ENCODE results near the gene DAP.
"Not testable (repeated sequence)": the region's sequence is repeated elsewhere in the genome, so short reads cannot be mapped to it uniquely, and the experiment has no call there.

Gene DAP

DNA sequence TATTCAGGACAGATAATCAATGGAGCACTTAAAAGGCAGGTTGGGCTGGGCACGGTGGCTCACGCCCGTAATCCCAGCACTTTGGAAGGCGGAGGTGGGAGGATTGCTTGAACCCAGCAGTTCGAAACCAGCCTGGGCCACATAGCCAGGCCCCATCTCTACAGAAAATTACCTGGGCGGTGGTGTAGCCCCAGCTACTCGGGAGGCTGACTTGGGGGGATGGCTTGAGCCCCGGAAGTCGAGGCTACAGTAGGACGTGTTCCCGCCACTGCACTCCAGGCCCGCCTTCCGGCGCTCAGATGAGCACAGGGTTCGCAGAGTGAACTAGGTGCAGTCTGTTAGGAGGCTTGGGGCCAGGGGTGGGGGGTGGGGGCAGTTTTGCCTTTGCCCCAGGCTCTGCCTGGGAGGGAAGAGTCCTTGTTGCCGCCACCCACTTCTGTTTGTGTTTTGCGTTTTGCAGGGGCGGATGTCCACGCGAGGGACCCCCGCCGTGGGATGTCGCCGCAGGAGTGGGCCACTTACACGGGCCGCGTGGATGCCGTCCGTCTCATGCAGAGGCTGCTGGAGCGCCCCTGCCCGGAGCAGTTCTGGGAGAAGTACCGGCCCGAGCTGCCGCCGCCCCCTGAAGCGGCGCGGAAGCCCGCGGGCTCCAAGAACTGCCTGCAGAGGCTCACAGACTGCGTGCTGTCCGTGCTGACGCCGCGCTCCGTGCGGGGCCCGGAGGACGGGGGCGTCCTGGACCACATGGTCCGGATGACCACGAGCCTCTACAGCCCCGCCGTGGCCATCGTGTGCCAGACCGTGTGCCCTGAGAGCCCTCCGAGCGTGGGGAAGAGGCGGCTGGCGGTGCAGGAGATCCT, 112.0 kb downstream of the DAP start:
- no peak for DNase-seq

DNA sequence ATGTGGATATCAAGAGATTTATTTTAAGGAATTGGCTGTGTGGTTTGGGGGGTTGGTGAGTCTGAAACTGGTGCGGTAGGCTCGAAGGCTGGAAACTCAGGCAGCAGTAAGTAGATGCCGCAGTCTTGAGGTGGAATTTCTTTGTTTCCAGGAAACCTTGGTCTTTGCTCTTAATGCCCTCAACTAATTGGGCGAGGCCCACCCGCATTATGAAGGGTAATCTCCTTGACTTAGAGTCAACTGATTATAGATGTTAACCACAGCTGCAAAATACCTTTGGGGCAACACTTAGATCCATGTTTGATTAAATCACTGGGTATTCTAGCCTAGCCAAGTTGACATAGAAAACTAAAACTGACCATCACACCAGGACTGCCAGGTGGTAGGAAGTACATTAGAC, 113.4 kb downstream of the DAP start:
- no peak for DNase-seq

DNA sequence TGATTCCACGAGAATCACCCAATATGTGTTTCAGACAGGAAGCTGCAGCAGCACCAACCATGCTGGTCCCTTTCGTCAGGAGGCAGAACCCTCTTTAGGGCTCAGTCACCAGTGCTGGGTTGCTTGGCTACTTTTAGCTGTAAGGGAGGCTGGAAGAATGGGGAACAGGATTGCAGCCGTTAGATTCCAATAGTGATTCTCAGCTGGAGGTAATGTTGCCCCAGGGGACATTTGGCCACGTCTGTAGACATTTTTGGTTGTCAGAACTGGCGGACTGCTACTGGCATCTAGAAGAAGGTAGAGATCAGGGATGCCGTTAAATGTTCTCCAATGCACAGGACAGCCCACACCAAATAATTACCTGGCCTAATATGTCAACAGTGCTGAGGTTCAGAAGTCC, 115.4 kb downstream of the DAP start:
- no peak for DNase-seq

DNA sequence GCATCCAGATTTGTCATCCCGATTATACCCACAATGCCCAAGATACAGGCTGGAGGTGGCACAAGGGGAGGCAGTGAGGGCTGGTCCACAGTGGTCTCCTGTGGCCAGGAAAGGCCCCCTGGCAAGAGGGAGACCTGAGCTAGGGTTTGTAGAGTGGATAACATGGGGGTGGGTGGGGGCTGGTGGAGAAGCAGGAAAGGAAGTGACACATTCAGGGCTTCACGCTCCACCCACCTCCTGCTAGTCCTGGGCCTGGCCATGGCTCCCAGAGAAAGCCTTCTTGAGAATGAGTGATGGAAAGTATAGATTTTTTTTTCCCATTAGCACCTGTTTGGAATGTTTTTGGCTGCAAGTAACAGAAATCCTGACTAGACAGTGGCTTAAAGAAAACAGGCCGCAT, 115.9 kb downstream of the DAP start:
- no peak for DNase-seq

- DNase-seq: no peak
These were observed 116.8 kb downstream of the DAP start for GRCh38 chr5:10644192-10644591.

DNA sequence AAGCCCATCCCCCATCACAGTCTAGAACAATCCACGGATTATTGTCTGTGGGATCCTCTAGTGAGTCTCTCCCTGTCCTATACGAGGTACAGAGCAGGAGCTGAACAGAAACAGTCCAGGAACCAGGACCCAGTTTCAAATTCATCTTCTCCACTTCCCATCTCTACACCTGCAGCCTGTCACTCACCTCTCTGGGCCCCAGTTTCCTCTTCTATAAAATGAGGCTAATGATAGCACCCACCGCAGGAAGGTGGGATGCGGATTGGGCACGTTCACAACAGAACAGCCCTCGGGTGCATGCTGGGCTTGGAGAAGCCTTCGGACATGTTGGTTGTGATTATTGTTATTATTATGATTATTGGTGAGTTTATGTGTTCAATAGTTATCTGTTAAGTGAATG, 118.7 kb downstream of the DAP start:
- no peak for DNase-seq

DNA sequence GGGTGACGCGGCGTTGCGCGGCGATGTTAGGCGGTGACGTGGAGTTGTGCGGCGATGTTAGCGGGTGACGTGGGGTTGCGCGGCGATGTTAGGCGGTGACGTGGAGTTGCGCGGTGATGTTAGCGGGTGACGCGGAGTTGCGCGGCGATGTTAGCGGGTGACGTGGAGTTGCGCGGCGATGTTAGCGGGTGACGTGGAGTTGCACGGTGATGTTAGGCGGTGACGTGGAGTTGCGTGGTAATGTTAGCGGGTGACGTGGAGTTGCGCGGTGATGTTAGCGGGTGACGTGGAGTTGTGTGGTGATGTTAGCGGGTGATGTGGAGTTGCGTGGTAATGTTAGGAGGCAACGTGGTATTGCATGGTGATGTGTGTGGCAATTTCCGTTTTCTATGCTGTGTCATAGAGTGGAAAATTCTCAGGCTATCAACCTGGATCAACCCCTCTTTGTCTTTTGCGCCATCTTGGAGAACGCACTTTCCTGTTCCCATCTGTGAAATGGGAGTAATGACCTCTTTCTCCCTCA, 121.1 kb downstream of the DAP start:
- no peak for DNase-seq

GRCh38 chr5:10638723-10639122, 122.3 kb downstream of the DAP start:
- not testable (repeated sequence) for DNase-seq

GRCh38 chr5:10637944-10638343, 123.1 kb downstream of the DAP start:
- DNase-seq: no peak

GRCh38 chr5:10636363-10637142, 124.5 kb downstream of the DAP start:
- DNase-seq: no peak

DNA sequence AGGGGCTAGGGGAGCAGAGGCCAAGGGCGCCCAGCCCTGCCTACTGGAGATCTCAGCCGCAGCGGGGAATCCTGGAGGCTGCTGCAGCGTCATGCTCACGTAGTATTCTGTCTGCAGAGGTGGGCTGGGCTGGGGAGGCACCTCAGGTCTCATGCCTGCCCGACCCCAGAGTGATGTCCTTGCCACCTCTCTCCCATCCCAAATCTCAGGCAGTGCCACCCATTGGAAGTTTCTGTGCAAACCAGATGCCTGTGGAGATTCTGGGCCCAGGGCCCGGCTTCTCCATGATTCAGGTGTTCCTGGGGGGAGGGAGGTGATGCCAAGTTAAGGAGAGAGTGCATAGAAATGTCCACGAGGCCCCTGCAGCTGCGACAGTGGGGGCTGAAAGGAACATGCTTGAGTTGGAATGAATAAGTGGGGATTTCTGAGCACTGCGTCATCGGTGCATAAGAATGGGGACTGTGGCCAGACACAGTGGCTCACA, 125.1 kb downstream of the DAP start:
- no peak for DNase-seq

GRCh38 chr5:10635257-10635866, 125.7 kb downstream of the DAP start:
- DNase-seq: peak; percentile 53

DNA sequence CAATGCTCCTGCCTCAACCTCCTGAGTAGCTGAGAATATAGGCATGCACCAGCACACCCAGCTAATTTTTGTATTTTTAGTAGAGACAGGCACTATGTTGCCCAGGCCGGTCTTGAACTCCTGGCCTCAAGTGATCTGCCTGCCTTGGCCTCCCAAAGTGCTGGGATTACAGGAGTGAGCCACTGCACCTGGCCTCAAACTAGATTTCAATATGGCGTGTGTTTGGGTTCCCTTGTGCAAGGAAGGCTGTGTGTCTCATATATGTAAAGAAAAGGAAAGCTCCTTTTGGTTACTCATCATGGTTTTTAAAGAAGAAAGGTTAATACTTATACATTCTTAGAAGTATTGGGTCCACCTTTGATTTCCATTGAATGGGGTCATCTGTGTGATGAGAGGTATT, 126.5 kb downstream of the DAP start:
- DNase-seq: no peak

GRCh38 chr5:10634050-10634449, 127.0 kb downstream of the DAP start:
- no peak for DNase-seq

DNA sequence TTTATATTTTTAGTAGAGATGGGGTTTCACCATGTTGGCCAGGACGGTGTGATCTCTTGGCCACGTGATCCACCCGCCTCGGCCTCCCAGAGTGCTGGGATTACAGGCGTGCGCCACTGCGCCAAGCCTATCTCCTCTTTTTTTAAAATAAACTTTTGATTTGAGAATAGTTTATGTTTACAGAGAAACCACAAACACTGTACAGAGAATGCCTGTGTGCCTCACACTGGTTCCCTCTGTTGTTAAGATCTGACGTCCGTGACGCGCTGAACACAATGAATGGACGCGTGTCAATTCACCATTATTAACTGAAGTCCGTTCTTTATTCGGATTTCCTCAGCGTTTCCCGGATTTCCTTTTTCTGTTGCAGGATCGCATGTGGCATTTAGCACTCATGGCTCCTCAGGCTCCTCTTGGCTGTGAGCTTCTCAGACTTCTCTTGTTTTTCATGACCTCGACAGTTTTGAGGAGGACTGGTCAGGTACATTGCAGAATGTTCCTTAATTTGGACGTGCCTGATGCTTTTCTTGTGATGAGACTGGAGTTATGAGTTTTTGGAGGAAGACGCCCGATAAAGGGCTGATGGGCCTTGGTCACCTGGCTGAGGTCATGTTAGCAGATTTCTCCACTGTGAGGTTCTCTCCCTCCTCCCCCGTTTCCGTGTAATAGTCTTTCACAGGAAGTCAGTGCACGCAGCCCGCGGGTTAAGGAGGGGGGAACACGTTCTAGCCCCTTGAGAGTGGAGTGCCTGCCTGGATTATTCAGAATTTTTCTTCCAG, 127.6 kb downstream of the DAP start:
- peak; percentile 36 for DNase-seq

DNA sequence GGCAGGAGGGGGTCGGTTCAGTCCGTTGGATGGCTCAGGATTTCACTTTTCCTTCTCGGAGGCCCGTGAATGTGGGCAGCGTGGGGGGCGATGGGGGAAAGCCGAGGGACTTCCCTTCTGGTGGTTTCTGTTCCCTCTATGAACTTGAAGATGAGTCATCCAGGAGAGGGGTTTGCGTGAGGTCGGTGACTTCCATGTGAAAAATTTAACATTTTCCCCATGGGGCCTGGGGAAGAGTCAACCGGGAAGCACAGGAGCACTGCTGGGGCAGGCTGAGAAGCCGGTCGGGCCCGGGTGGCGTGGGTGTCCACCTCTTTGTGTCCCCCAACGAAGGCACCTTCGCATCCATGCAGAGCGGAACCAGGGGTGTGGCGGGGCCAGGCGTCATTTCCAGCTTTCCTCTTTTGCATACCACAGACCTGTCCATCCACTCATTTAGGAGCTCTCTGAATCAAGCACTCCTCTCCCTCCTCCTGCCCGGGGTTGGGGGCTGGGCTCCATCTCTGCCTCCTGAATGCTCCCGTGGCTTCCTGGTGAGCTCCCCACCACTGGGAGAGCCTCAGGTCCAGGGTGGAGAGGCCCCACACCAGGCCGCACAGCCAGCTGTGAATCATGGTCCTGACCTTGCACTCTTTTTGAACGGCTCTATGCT, 128.8 kb downstream of the DAP start:
- DNase-seq: no peak

DNA sequence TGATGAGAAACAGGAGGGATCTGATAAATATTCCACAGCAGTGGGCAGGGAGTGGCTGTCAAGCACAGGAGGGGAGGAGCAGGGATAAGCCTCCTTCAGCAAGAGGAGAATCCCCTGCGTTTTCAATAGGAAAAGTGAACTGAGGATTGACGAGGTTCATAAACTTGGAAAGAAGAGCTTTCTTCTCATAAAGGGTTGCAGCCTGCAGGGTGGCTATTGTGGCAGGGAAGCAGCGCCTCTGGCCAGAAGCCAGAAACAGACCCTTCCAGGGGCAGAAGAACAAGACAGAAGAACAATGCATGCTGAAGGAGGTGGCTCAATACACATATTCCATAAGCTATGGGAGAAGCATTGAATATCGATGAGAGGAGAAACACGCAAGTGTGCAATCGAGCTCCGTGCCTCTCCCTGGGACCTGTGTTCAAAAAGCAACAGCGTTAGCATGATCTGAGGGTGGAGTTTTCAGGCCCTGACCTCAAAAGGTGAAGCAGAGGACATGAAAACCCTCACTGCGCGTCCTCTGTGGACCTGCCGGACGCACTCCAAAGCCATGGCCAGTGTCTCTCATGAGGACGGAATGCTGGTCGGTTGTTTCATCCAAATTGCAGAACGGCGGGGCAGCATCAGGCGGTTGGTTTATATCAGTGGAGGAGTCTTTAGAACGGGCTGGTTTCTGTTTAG, 129.6 kb downstream of the DAP start:
- DNase-seq: no peak

DNA sequence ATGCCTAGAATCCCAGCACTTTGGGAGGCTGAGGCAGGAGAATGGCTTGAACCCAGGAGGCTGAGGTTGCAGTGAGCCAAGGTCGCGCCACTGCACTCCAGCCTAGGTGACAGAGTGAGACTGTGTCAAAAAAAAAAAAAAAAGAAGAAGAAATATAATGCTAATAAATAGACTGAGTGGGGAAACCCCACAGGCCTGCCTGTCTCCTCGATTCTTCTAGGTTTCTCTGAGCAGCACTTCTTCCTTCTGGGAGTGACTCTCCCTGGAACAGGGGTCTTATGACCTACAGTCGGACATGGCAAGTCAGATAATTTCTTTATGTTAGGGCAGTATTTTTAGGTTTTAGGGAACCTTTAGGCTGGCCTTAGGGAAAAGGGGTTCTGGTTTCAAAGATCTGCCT, 130.3 kb downstream of the DAP start:
- not testable (repeated sequence) for DNase-seq

DNA sequence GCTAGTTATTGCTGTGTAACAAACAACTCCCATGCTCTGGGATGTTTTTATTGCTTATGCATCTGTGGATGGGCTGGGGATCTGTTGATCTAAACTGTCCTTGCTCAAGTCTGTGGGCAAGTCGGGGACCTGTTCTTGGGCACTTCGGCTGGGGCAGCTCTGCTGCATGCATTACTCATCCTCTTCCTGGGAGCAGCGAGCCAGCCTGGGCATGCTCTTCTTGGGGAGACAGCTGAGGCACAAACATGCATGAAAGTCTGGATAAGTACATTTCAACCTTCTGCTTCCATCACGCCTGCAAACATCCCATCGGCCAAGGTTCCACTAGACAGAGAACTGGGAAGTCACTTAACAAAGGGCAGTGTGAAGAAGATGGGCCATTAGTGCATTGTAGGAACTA, 130.9 kb downstream of the DAP start:
- DNase-seq: no peak

DNA sequence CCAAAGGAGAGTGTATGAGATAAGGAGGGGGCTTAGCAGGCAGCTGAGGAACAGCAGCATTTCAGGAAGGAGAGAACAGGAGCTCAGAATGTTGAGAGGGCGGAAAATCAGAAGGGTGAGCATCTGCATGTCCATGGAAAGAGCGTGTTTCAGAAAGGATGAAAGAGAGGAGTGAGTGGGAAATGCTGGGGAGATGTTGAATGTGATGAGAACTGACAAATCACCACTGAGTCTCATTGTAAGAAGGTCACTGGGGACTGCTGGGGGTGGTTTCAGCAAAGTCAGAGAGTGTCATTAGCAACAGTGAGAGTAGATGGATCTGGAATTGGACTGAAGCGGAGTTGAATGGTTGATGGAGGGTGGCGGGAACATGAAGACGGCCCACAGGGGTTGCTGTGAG, 131.4 kb downstream of the DAP start:
- DNase-seq: no peak
